Smooth muscle cell (in vitro differentiated cells): ENCODE measurements around the gene GTF2A1L. TPM values are rescaled to one million over a fixed set of nuclear protein-coding genes. Genes with fewer than 3 reads are reported as not detected.
A peak's percentile ranks its signal among the peaks of the same experiment; 100 is the strongest.
"Not testable (repeated sequence)": the region's sequence is repeated elsewhere in the genome, so short reads cannot be mapped to it uniquely, and the experiment has no call there.

Source experiments
- DNase-seq: peaks from one replicate; lab custom pipeline; 2025; ENCODE audit not compliant: unreplicated experiment; lab: John Stamatoyannopoulos, UW
- H2AFZ ChIP-seq: fragments of 200-600 bp; sonication (generic); 2 replicates; pipeline ENCODE4 v1.6.0; 2016; ENCODE audit warnings: antibody characterized with exemption, low read depth, mild to moderate bottlenecking
- H3F3A ChIP-seq: fragments of 200-600 bp; sonication (generic); 2 replicates; pipeline ENCODE4 v1.6.0; 2017; ENCODE audit warnings: antibody characterized with exemption, low read depth
- H3K27ac ChIP-seq: fragments of 200-600 bp; sonication (generic); 2 replicates; pipeline ENCODE4 v1.5.1; 2016; ENCODE audit warnings: low read depth, mild to moderate bottlenecking
- H3K27me3 ChIP-seq: fragments of 200-600 bp; sonication (generic); 2 replicates; pipeline ENCODE4 v1.6.1; 2016; ENCODE audit warnings: low read depth, mild to moderate bottlenecking
- H3K36me3 ChIP-seq: fragments of 200-600 bp; sonication (generic); 2 replicates; pipeline ENCODE4 v1.5.1; 2016; ENCODE audit warnings: low read depth
- H3K4me1 ChIP-seq: fragments of 200-600 bp; sonication (generic); 2 replicates; pipeline ENCODE4 v1.5.1; 2016; ENCODE audit warnings: low read depth
- H3K4me2 ChIP-seq: fragments of 200-600 bp; sonication (generic); 2 replicates; pipeline ENCODE4 v1.6.0; 2016; ENCODE audit warnings: mild to moderate bottlenecking
- H3K4me3 ChIP-seq: fragments of 200-600 bp; sonication (generic); 2 replicates; pipeline ENCODE4 v1.5.1; 2016; ENCODE audit warnings: mild to moderate bottlenecking
- H3K79me2 ChIP-seq: fragments of 200-600 bp; sonication (generic); 2 replicates; pipeline ENCODE4 v1.6.0; 2016; ENCODE audit warnings: low read depth, mild to moderate bottlenecking
- H3K9ac ChIP-seq: fragments of 200-600 bp; sonication (generic); 2 replicates; pipeline ENCODE4 v1.6.0; 2016; ENCODE audit warnings: low read depth
- H3K9me3 ChIP-seq: fragments of 200-600 bp; sonication (generic); replicated peaks from 2 replicates; pipeline ENCODE4 v1.5.1; 2016; ENCODE audit warnings: low read depth
- H4K20me1 ChIP-seq: fragments of 200-600 bp; sonication (generic); 2 replicates; pipeline ENCODE4 v1.6.0; 2016; ENCODE audit warnings: low read depth
- CTCF ChIP-seq: fragments of 200-600 bp; sonication (generic); IDR thresholded peaks from 2 replicates; pipeline ENCODE4 v1.5.1; 2017; ENCODE audit warnings: borderline replicate concordance, mild to moderate bottlenecking, antibody characterized with exemption; ENCODE audit not compliant: insufficient read depth, poor library complexity, severe bottlenecking
- WGBS: methylation state at CpG from one replicate; pipeline ENCODE4 v1.1.7; 2016; ENCODE audit warnings: low lambda C conversion rate; 5-methylcytosine and 5-hydroxymethylcytosine counted together
- polyA plus RNA-seq: library from polyadenylated mRNA; unstranded; fragments of >200 nt; fragmentation: Nextera tagmentation; extraction: Ambion mirVana; gene quantifications from 2 replicates; pipeline ENCODE4 v1.2.1, GENCODE V29; 2016
- total RNA-seq: library from RNA; depleted of rRNA; stranded (reverse); fragments of >200 nt; gene quantifications from 2 replicates; pipeline ENCODE4 v1.2.3, GENCODE V29; 2014

GTF2A1L gene
- total and polyA plus RNA-seq, 2 experiments from 2014 or later = 3.0 to 12.6 TPM

DNA sequence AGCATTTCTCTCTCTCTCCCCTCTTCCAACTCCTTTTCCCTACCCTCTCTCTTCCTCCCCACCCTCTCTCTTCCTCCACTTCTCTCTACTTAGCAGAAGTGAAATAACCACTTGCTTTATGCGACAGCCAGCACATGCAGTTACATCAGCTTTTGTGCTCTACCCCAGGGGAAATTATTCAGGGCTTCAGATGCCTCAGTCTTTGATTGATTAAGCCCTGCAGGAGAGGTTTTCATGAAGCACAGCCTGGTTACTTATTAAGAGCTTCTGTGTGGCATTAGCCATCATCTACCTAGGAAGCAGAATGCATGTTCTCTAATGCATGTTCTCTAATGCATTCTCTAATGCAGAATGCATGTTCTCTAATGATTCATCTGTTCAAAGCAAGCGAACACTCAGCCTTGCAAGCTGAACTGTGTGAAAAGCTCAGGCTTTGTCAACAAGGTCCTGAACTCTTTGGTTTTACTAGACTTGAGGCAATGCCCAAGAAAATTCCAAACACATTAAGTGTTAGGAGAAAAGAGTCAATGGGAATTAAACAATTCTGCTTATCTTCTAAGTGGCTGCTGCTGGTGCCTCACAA lies 81.8 kb downstream of the GTF2A1L start:
- Histone ChIP-seq H3K79me2 (no peaks in the 10 kb centered on the region), H4K20me1 (no peaks in the 10 kb centered on the region), H3K9me3 (no peaks in the 10 kb centered on the region), H3K27me3 (no peaks in the 10 kb centered on the region), H3K4me2 (peak overlapping the region; percentile 8), H3F3A (no peaks in the 10 kb centered on the region), H2AFZ (no peak overlapping the region), H3K9ac (no peak overlapping the region), H3K4me1 (peaks cover 11% of the 10 kb centered on the region), H3K36me3 (no peaks in the 10 kb centered on the region), H3K4me3 (no peak overlapping the region), H3K27ac (no peak overlapping the region)
- 19% methylated on average over 2 of the region's 2 CpGs for WGBS
- no peak for TF ChIP-seq CTCF
- DNase-seq = no peak

- H3K79me2 ChIP-seq, H3K27me3 ChIP-seq, H3K36me3 ChIP-seq, H3K4me2 ChIP-seq, H3K27ac ChIP-seq, H3F3A ChIP-seq, H3K9ac ChIP-seq, DNase-seq, H4K20me1 ChIP-seq, H3K4me3 ChIP-seq, H3K9me3 ChIP-seq, H2AFZ ChIP-seq: not testable (repeated sequence)
- 94% methylated on average over 6 of the region's 6 CpGs for WGBS
- H3K4me1 ChIP-seq = peaks cover 11% of the 10 kb centered on the region
Measured at GRCh38 chr2:48703621-48704020, 86.0 kb downstream of the GTF2A1L start.

GRCh38 chr2:48707466-48707865 lies 89.8 kb downstream of the GTF2A1L start:
- no peaks in the 10 kb centered on the region for H3K36me3 ChIP-seq
- no peaks in the 10 kb centered on the region for H4K20me1 ChIP-seq
- H3K4me2 ChIP-seq = no peak overlapping the region
- no peak overlapping the region for H3K9ac ChIP-seq
- H3K79me2 ChIP-seq = no peaks in the 10 kb centered on the region
- WGBS = 86% methylated on average over 6 of the region's 6 CpGs
- no peak overlapping the region for H3K27ac ChIP-seq
- H3K4me1 ChIP-seq = no peaks in the 10 kb centered on the region
- H3K4me3 ChIP-seq = no peak overlapping the region
- TF ChIP-seq CTCF = no peak
- H3K9me3 ChIP-seq = no peaks in the 10 kb centered on the region
- H3K27me3 ChIP-seq = peaks cover 6% of the 10 kb centered on the region
- H3F3A ChIP-seq = no peaks in the 10 kb centered on the region
- H2AFZ ChIP-seq = no peak overlapping the region
- no peak for DNase-seq

DNA sequence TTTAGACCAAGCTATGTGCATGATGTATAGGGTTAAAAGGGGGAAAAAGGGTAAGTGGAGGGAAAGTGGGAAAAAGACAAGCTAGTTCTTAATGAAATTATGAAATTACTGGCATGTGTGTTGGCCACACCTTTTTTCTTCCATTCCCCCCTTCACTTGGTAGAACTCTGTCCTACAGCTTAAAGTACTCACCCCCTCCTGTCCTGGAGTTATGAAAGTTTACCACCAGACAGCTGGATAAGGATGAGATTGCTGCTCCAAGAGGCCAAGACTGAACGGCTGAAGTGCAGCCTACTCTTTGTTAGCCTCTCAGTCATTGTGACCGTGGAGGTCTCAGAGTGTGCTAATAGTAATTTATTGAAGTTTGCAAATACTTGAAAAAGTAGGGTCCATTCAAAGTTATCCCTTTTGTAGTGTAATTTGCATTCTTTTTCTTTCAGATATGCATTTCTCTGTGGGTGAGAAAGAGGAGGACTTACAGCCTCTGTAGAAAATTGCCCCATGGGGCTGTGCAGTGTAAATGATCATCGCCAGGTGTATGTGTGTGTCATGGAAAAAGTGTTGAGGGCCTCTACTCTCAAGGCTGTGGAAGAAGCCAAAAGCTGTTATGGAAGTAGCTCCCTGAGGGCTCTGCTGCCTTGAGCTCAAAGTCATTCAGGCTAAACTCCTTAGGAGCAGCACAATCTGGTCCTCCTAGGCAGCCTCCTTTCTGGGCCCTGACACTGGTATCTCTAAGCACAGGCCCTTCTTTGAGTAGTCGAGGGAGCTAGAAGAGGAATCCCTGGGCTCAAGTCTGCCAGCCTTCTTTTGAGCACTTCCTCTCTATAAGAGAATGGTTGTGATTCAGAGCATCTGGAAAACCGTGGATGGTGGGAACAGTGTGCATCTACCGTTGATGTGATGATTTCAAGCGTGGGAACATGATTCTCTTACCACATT lies 91.7 kb downstream of the GTF2A1L start:
- Histone ChIP-seq H3K27ac (no peak overlapping the region), H3K4me1 (peaks cover 6% of the 10 kb centered on the region), H3K9me3 (no peaks in the 10 kb centered on the region), H3F3A (peaks cover 4% of the 10 kb centered on the region), H3K4me3 (no peak overlapping the region), H4K20me1 (no peaks in the 10 kb centered on the region), H3K9ac (no peak overlapping the region), H3K79me2 (no peaks in the 10 kb centered on the region), H3K27me3 (peaks cover 6% of the 10 kb centered on the region), H3K36me3 (no peaks in the 10 kb centered on the region), H3K4me2 (no peak overlapping the region), H2AFZ (no peak overlapping the region)
- DNase-seq = no peak
- no peak for TF ChIP-seq CTCF
- WGBS = 79% methylated on average over 7 of the region's 7 CpGs
